Activated CD8-positive, alpha-beta memory T cell treated with anti-CD3 and anti-CD28 coated beads for 36 hours (primary cell): ENCODE measurements around the gene PAX7. TPM values are rescaled to one million over a fixed set of nuclear protein-coding genes. Genes with fewer than 3 reads are reported as not detected.
"Not testable (repeated sequence)": the region's sequence is repeated elsewhere in the genome, so short reads cannot be mapped to it uniquely, and the experiment has no call there.

ENCODE experiments used
- CTCF ChIA-PET: fragments of 350-600 bp; sonication (Branson Sonifier 250); formaldehyde crosslinking; loops from one replicate; lab custom pipeline; 2021; ENCODE audit warnings: antibody characterized with exemption; lab: Charles Lee
- POLR2A ChIA-PET: fragments of 350-600 bp; sonication (Branson Sonifier 250); formaldehyde crosslinking; loops from one replicate; lab custom pipeline; 2021; ENCODE audit warnings: antibody characterized with exemption; lab: Charles Lee
- total RNA-seq, 2 experiments: library from RNA; stranded (reverse); gene quantifications; one replicate each; pipeline ENCODE4 v1.2.3, GENCODE V29; 2021

The PAX7 gene
- total RNA-seq, 2 experiments from 2014 or later: not detected

GRCh38 chr1:18686540-18686939 lies 55.9 kb downstream of the PAX7 start:
- CTCF ChIA-PET: interaction anchor here (1.1 kb wide), 1 partner anchor 89 kb away, joined by 3 read pairs; no protein-coding TSS in a partner anchor

GRCh38 chr1:18687273-18687672 lies 56.6 kb downstream of the PAX7 start:
- CTCF ChIA-PET: interaction anchor here (1.1 kb wide), 1 partner anchor 90 kb away, joined by 3 read pairs; no protein-coding TSS in a partner anchor
- POLR2A ChIA-PET: no interaction called here

More at GRCh38 chr1:18686540-18686939, 55.9 kb downstream of the PAX7 start:
- POLR2A ChIA-PET: no interaction called here

GRCh38 chr1:18691648-18692047 lies 61.0 kb downstream of the PAX7 start:
- CTCF ChIA-PET: no interaction called here

GRCh38 chr1:18693256-18694098 lies 62.8 kb downstream of the PAX7 start:
- CTCF ChIA-PET: no interaction called here
- POLR2A ChIA-PET: no interaction called here

More at GRCh38 chr1:18691648-18692047, 61.0 kb downstream of the PAX7 start:
- POLR2A ChIA-PET: no interaction called here

- CTCF ChIA-PET, POLR2A ChIA-PET: not testable (repeated sequence)
Observed at GRCh38 chr1:18694289-18694688, 63.6 kb downstream of the PAX7 start.

- ChIA-PET POLR2A (no interaction called here), CTCF (no interaction called here)
Observed at GRCh38 chr1:18697541-18697940, 66.9 kb downstream of the PAX7 start.

GRCh38 chr1:18700530-18700929 lies 69.9 kb downstream of the PAX7 start:
- POLR2A ChIA-PET: no interaction called here

GRCh38 chr1:18701183-18701582 lies 70.5 kb downstream of the PAX7 start:
- CTCF ChIA-PET: no interaction called here
- POLR2A ChIA-PET: no interaction called here

More at GRCh38 chr1:18700530-18700929, 69.9 kb downstream of the PAX7 start:
- CTCF ChIA-PET: no interaction called here

GRCh38 chr1:18703041-18703621 lies 72.5 kb downstream of the PAX7 start:
- CTCF ChIA-PET: no interaction called here
- POLR2A ChIA-PET: no interaction called here

- POLR2A ChIA-PET: no interaction called here
- CTCF ChIA-PET: no interaction called here
Observed at GRCh38 chr1:18705811-18706210, 75.2 kb downstream of the PAX7 start.

- ChIA-PET CTCF (interaction anchor here (0.6 kb wide), 1 partner anchor 641 kb away, joined by 3 read pairs; no protein-coding TSS in a partner anchor), POLR2A (interaction anchor here (0.7 kb wide), 1 partner anchor 711 kb away, joined by 5 read pairs; no protein-coding TSS in a partner anchor)
Observed at GRCh38 chr1:18707696-18708257, 77.1 kb downstream of the PAX7 start.

- POLR2A ChIA-PET: no interaction called here
Observed at GRCh38 chr1:18710002-18710401, 79.4 kb downstream of the PAX7 start.

GRCh38 chr1:18711003-18711402 lies 80.4 kb downstream of the PAX7 start:
- CTCF ChIA-PET: no interaction called here
- POLR2A ChIA-PET: no interaction called here

More at GRCh38 chr1:18710002-18710401, 79.4 kb downstream of the PAX7 start:
- CTCF ChIA-PET: no interaction called here

GRCh38 chr1:18711536-18712251 lies 81.0 kb downstream of the PAX7 start:
- ChIA-PET CTCF (no interaction called here), POLR2A (no interaction called here)

- POLR2A ChIA-PET: no interaction called here
- CTCF ChIA-PET: no interaction called here
Observed at GRCh38 chr1:18712252-18712600, 81.6 kb downstream of the PAX7 start.

GRCh38 chr1:18714404-18715175 lies 83.9 kb downstream of the PAX7 start:
- ChIA-PET CTCF (no interaction called here), POLR2A (no interaction called here)

- ChIA-PET POLR2A (no interaction called here), CTCF (no interaction called here)
Observed at GRCh38 chr1:18716112-18716784, 85.6 kb downstream of the PAX7 start.
